Activated T-cell treated with anti-CD3 and anti-CD28 coated beads, Interleukin-2, amount 50 U/mL, for 24 hours (primary cell): ENCODE results near the gene ACSL6.

Experiments
- DNase-seq: peaks from one replicate; pipeline ENCODE4 v3.0.0-alpha.2; 2020
- H3K27ac Mint-ChIP-seq: 2 replicates; pipeline ENCODE4 v1.8.0; 2020; ENCODE audit warnings: mild to moderate bottlenecking, mixed read lengths
- H3K27me3 Mint-ChIP-seq: 2 replicates; pipeline ENCODE4 v1.8.0; 2020; ENCODE audit warnings: mixed read lengths
- H3K36me3 Mint-ChIP-seq: 2 replicates; pipeline ENCODE4 v1.8.0; 2020; ENCODE audit warnings: low read depth, mixed read lengths
- H3K4me1 Mint-ChIP-seq: 2 replicates; pipeline ENCODE4 v1.8.0; 2020; ENCODE audit warnings: low read depth, mixed read lengths
- H3K4me3 Mint-ChIP-seq: 2 replicates; pipeline ENCODE4 v1.8.0; 2020; ENCODE audit warnings: mild to moderate bottlenecking, moderate library complexity, mixed read lengths
- H3K9me3 Mint-ChIP-seq: 2 replicates; pipeline ENCODE4 v1.8.0; 2020; ENCODE audit warnings: mixed read lengths

The ACSL6 gene

GRCh38 chr5:132025403-132025971, 14.0 kb upstream of the ACSL6 start:
- peak; percentile 34 for DNase-seq
- Mint-ChIP-seq H3K9me3 (no peaks in the 10 kb centered on the region), H3K4me3 (no peak overlapping the region), H3K36me3 (no peaks in the 10 kb centered on the region), H3K27ac (no peak overlapping the region), H3K4me1 (peaks cover 15% of the 10 kb centered on the region), H3K27me3 (no peaks in the 10 kb centered on the region)

- Mint-ChIP-seq H3K36me3 (no peaks in the 10 kb centered on the region), H3K4me3 (no peak overlapping the region), H3K4me1 (peaks cover 21% of the 10 kb centered on the region), H3K9me3 (no peaks in the 10 kb centered on the region), H3K27ac (no peak overlapping the region), H3K27me3 (no peaks in the 10 kb centered on the region)
- DNase-seq = peak; percentile 28
Measured at GRCh38 chr5:132024789-132025402, 13.4 kb upstream of the ACSL6 start.

- H3K36me3 Mint-ChIP-seq = no peaks in the 10 kb centered on the region
- peaks cover 25% of the 10 kb centered on the region for H3K4me1 Mint-ChIP-seq
- H3K27ac Mint-ChIP-seq = no peak overlapping the region
- DNase-seq = no peak
- H3K27me3 Mint-ChIP-seq = no peaks in the 10 kb centered on the region
- H3K4me3 Mint-ChIP-seq = no peak overlapping the region
- H3K9me3 Mint-ChIP-seq = no peaks in the 10 kb centered on the region
Measured at GRCh38 chr5:132024117-132024435, 12.6 kb upstream of the ACSL6 start.

GRCh38 chr5:132023258-132024116, 12.0 kb upstream of the ACSL6 start:
- peaks cover 30% of the 10 kb centered on the region for H3K4me1 Mint-ChIP-seq
- H3K4me3 Mint-ChIP-seq = peak overlapping the region; percentile 26
- H3K27ac Mint-ChIP-seq = no peak overlapping the region
- H3K9me3 Mint-ChIP-seq = no peaks in the 10 kb centered on the region
- DNase-seq = peak; percentile 37
- no peaks in the 10 kb centered on the region for H3K36me3 Mint-ChIP-seq
- H3K27me3 Mint-ChIP-seq = no peaks in the 10 kb centered on the region

- H3K27me3 Mint-ChIP-seq = peaks cover 2% of the 10 kb centered on the region
- peak overlapping the region; percentile 32 for H3K4me3 Mint-ChIP-seq
- H3K36me3 Mint-ChIP-seq = no peaks in the 10 kb centered on the region
- peak; percentile 60 for DNase-seq
- no peaks in the 10 kb centered on the region for H3K9me3 Mint-ChIP-seq
- H3K4me1 Mint-ChIP-seq = peaks cover 34% of the 10 kb centered on the region
- no peak overlapping the region for H3K27ac Mint-ChIP-seq
Measured at GRCh38 chr5:132022737-132023136, 11.3 kb upstream of the ACSL6 start.

GRCh38 chr5:132021654-132022053, 10.2 kb upstream of the ACSL6 start:
- no peaks in the 10 kb centered on the region for H3K36me3 Mint-ChIP-seq
- peaks cover 42% of the 10 kb centered on the region for H3K4me1 Mint-ChIP-seq
- no peak for DNase-seq
- H3K27me3 Mint-ChIP-seq = peaks cover 7% of the 10 kb centered on the region
- H3K27ac Mint-ChIP-seq = no peak overlapping the region
- H3K4me3 Mint-ChIP-seq = no peak overlapping the region
- H3K9me3 Mint-ChIP-seq = no peaks in the 10 kb centered on the region

- Mint-ChIP-seq H3K36me3 (no peaks in the 10 kb centered on the region), H3K4me3 (peak overlapping the region; percentile 63), H3K27ac (peak overlapping the region; percentile 97), H3K27me3 (peaks cover 16% of the 10 kb centered on the region), H3K4me1 (peaks cover 50% of the 10 kb centered on the region), H3K9me3 (no peaks in the 10 kb centered on the region)
- peak; percentile 61 for DNase-seq
Measured at GRCh38 chr5:132020568-132021339, 9.3 kb upstream of the ACSL6 start.

GRCh38 chr5:132019857-132020555, 8.5 kb upstream of the ACSL6 start:
- peak overlapping the region; percentile 63 for H3K4me3 Mint-ChIP-seq
- peaks cover 50% of the 10 kb centered on the region for H3K4me1 Mint-ChIP-seq
- peak; percentile 73 for DNase-seq
- peak overlapping the region; percentile 97 for H3K27ac Mint-ChIP-seq
- H3K27me3 Mint-ChIP-seq = peaks cover 23% of the 10 kb centered on the region
- H3K9me3 Mint-ChIP-seq = no peaks in the 10 kb centered on the region
- H3K36me3 Mint-ChIP-seq = no peaks in the 10 kb centered on the region

- peak; percentile 29 for DNase-seq
- peaks cover 30% of the 10 kb centered on the region for H3K27me3 Mint-ChIP-seq
- H3K4me3 Mint-ChIP-seq = peak overlapping the region; percentile 29
- no peaks in the 10 kb centered on the region for H3K36me3 Mint-ChIP-seq
- H3K27ac Mint-ChIP-seq = peak overlapping the region; percentile 97
- H3K4me1 Mint-ChIP-seq = peaks cover 50% of the 10 kb centered on the region
- no peaks in the 10 kb centered on the region for H3K9me3 Mint-ChIP-seq
Measured at GRCh38 chr5:132019337-132019736, 7.9 kb upstream of the ACSL6 start.

- DNase-seq = peak; percentile 25
- Mint-ChIP-seq H3K27me3 (peaks cover 40% of the 10 kb centered on the region), H3K9me3 (no peaks in the 10 kb centered on the region), H3K27ac (no peak overlapping the region), H3K4me3 (no peak overlapping the region), H3K4me1 (peaks cover 50% of the 10 kb centered on the region), H3K36me3 (no peaks in the 10 kb centered on the region)
Measured at GRCh38 chr5:132017738-132018625, 6.5 kb upstream of the ACSL6 start.

- H3K27me3 Mint-ChIP-seq = peaks cover 43% of the 10 kb centered on the region
- H3K36me3 Mint-ChIP-seq = no peaks in the 10 kb centered on the region
- H3K9me3 Mint-ChIP-seq = no peaks in the 10 kb centered on the region
- DNase-seq = no peak
- H3K4me1 Mint-ChIP-seq = peaks cover 50% of the 10 kb centered on the region
- no peak overlapping the region for H3K27ac Mint-ChIP-seq
- no peak overlapping the region for H3K4me3 Mint-ChIP-seq
Measured at GRCh38 chr5:132017316-132017715, 5.9 kb upstream of the ACSL6 start.

- Mint-ChIP-seq H3K9me3 (no peaks in the 10 kb centered on the region), H3K4me3 (no peak overlapping the region), H3K4me1 (peaks cover 55% of the 10 kb centered on the region), H3K36me3 (no peaks in the 10 kb centered on the region), H3K27ac (no peak overlapping the region), H3K27me3 (peaks cover 48% of the 10 kb centered on the region)
- no peak for DNase-seq
Measured at GRCh38 chr5:132016721-132017250, 5.3 kb upstream of the ACSL6 start.

- peaks cover 65% of the 10 kb centered on the region for H3K27me3 Mint-ChIP-seq
- peaks cover 48% of the 10 kb centered on the region for H3K4me1 Mint-ChIP-seq
- no peaks in the 10 kb centered on the region for H3K9me3 Mint-ChIP-seq
- no peak overlapping the region for H3K4me3 Mint-ChIP-seq
- H3K27ac Mint-ChIP-seq = no peak overlapping the region
- DNase-seq = peak; percentile 28
- no peaks in the 10 kb centered on the region for H3K36me3 Mint-ChIP-seq
Measured at GRCh38 chr5:132013711-132014110, 2.3 kb upstream of the ACSL6 start.
